ENCODE measurements around the gene IFT88.

DNA sequence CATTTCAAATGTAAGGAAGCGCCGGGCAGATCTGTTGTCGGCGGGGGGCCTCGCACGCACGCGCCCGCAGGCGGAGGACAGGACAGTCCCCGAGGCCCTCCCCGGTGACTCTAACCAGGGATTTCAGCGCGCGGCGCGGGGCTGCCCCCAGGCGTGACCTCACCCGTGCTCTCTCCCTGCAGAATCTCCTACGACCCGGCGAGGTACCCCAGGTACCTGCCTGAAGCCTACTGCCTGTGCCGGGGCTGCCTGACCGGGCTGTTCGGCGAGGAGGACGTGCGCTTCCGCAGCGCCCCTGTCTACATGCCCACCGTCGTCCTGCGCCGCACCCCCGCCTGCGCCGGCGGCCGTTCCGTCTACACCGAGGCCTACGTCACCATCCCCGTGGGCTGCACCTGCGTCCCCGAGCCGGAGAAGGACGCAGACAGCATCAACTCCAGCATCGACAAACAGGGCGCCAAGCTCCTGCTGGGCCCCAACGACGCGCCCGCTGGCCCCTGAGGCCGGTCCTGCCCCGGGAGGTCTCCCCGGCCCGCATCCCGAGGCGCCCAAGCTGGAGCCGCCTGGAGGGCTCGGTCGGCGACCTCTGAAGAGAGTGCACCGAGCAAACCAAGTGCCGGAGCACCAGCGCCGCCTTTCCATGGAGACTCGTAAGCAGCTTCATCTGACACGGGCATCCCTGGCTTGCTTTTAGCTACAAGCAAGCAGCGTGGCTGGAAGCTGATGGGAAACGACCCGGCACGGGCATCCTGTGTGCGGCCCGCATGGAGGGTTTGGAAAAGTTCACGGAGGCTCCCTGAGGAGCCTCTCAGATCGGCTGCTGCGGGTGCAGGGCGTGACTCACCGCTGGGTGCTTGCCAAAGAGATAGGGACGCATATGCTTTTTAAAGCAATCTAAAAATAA, 154.7 kb downstream of the IFT88 start:
- TF ChIP-seq, protein P1, sequence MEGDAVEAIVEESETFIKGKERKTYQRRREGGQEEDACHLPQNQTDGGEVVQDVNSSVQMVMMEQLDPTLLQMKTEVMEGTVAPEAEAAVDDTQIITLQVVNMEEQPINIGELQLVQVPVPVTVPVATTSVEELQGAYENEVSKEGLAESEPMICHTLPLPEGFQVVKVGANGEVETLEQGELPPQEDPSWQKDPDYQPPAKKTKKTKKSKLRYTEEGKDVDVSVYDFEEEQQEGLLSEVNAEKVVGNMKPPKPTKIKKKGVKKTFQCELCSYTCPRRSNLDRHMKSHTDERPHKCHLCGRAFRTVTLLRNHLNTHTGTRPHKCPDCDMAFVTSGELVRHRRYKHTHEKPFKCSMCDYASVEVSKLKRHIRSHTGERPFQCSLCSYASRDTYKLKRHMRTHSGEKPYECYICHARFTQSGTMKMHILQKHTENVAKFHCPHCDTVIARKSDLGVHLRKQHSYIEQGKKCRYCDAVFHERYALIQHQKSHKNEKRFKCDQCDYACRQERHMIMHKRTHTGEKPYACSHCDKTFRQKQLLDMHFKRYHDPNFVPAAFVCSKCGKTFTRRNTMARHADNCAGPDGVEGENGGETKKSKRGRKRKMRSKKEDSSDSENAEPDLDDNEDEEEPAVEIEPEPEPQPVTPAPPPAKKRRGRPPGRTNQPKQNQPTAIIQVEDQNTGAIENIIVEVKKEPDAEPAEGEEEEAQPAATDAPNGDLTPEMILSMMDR (conservative IDR thresholded peaks at IDR 0.05; ENCODE audit: low read depth, low read length), result no peak
- TF ChIP-seq EZH2 (IDR thresholded peaks at IDR 0.05; ENCODE audit: low read length, unreplicated experiment) (no peak), EZH2phosphoT487 (IDR thresholded peaks at IDR 0.05; ENCODE audit: borderline replicate concordance, low read length) (no peak)
